MV-4-11 (cell line): Measurements from ENCODE around the gene GCK.

Experiments
- DNase-seq: peaks from one replicate; lab custom pipeline; 2025; lab: John Stamatoyannopoulos, UW

The GCK gene

DNA sequence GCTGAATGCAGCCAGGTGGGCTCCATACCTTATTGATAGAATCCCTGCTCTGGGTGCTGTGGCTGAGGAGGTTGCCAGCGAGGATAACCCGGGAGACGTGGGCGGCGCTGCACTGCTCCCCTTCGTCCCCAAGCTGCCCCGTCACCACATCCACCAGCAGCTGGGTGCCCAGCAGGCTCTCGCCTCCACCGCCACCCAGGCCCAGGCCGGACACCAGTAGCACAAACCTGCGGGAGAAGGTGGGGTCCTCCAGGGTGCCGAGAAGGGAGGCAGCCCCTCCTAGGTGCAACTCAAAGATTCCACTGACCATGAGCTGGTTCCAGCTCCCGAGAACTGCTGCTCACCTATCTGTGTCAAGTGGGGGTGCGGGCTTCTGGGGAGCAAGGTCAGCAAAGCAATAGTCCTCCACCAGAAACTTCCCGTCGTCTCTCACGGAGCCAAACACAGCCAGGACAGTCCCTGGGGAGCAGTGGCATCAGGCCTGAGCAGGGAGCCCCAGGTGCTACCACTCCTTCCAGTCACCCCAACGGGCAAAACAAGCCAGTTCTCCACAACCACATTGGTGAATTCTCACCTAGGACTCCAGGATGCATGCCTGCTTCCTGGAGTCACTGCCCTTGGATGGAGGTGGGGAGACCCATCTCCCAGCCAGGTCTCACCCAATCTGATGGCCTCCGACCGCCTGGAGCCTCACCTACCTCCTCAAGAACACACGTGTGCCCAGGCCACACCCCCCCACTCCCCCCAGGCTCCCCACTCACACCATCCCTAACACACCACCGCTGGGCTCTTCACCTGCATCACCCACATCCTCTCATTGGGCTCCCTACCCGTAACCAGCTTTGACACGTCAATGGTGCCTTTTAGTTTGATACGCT, 72.2 kb downstream of the GCK start:
- no peak for DNase-seq

DNA sequence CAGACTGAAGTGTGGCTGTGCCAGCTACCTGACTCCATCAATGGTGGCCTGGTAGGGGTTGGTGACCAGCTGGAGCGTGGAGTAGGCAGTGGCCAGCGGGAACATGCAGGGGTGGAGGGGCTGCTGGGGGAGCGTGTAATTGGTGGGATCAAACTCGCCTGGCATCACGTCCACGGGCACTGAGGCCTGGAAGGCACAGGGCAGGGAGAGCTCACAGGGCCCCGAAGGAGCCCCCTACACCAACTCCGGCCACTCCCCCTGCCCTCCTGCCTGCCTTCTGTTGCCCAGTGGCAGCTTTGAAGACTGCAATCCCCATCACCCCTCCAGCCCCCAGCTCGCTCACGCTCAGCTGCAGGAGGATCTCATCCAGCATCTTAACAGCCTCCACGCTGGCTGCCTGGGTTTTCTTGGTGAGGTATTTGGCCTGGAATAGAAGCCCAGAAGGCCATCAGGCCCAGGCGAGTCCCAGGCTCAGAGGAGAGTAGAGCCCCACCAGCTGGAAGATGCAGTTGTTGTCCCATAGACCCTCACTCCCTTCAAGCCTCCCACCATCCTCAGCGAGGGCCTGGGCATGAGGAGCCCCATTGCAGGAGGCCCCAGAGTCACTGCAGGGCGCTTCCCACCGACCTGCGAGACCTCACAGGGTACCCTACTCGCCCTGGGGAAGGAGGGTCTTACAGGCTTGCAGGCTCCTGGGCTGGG, 73.0 kb downstream of the GCK start:
- no peak for DNase-seq

DNA sequence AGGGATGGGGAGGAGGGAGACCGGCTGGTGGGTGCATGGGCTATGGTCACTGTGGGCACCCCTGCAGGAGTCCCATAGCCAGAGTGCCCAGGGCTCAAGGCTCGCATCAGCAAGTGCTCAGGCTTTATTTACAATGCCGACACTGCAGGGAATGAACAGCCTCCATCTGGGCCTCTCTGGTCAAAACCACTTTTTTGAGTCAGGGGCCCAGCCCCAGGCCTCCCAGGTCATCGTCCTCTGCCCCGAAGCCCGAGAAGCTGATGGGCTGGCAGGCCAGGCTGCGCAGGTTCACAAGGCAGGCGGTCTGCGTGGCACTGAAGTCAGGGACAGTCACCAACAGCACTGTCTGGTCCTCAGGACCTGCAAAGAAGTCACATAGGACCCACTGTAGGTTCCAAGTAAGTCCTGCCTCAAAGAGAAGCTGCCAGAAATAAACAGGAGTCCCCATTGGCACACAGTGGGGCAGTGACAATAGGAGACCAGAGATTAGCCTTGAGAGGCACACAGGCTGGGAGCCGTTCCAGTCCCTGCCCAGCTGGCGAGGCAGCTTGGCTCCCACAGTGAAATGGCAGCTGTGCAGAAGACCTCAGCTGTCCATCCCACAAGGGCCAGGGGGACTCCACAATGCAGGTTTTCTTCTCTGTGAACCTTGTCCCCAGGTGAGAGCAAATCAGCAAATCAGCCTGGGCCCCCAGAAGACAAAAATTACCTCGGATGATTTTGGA, 74.5 kb downstream of the GCK start:
- no peak for DNase-seq

DNA sequence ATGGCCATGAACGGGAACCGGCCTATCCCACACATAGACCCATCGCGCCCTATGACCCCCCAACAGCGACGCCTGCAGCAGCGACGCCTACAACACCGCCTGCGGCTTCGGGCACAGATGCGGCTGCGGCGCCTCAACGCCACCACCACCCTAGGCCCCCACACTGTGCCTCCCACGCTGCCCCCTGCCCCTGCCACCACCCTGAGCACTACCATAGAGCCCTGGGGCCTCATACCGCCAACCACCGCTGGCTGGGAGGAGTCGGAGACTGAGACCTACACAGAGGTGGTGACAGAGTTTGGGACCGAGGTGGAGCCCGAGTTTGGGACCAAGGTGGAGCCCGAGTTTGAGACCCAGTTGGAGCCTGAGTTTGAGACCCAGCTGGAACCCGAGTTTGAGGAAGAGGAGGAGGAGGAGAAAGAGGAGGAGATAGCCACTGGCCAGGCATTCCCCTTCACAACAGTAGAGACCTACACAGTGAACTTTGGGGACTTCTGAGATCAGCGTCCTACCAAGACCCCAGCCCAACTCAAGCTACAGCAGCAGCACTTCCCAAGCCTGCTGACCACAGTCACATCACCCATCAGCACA, 75.4 kb downstream of the GCK start:
- no peak for DNase-seq

DNA sequence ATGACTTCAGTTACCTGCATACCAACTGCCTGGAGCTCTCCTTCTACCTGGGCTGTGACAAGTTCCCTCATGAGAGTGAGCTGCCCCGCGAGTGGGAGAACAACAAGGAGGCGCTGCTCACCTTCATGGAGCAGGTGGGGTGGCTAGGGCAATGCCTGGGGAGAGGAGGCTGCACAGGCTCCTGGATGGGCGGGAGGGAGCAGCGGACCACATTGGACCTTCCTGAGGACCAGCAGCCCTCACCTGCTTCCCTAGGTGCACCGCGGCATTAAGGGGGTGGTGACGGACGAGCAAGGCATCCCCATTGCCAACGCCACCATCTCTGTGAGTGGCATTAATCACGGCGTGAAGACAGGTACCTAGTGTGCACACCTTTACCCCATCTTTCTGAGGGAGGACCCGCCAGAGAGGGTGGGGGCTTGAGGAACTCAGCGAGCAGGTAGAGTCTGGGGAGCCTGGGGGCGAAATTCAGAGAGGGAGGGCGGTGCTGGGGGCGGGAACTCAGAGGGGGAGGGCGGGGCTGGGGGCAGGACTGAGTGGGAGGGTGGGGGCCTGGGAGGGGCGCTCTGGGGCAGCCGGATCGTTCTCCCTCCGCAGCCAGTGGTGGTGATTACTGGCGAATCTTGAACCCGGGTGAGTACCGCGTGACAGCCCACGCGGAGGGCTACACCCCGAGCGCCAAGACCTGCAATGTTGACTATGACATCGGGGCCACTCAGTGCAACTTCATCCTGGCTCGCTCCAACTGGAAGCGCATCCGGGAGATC, 76.1 kb downstream of the GCK start:
- no peak for DNase-seq

DNA sequence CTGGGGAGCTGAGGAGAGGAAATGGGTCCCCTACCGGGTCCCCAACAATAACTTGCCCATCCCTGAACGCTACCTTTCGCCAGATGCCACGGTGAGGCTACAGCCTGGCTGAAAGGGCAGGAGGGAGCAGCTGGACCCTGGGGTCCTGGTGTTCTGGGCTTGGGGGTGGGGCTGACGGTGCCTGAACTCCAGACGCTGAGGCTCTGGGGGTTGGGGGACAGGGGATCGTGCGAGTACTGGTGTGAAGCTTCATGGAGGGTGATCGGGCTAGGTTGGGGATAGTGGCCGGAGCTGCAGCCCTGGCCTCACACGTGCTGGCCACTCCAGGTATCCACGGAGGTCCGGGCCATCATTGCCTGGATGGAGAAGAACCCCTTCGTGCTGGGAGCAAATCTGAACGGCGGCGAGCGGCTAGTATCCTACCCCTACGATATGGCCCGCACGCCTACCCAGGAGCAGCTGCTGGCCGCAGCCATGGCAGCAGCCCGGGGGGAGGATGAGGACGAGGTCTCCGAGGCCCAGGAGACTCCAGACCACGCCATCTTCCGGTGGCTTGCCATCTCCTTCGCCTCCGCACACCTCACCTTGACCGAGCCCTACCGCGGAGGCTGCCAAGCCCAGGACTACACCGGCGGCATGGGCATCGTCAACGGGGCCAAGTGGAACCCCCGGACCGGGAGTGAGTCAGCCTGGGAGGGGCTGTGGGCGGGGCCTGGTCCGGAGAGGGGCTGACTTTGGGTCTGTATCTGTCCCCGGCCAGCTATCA, 76.8 kb downstream of the GCK start:
- DNase-seq: no peak

DNA sequence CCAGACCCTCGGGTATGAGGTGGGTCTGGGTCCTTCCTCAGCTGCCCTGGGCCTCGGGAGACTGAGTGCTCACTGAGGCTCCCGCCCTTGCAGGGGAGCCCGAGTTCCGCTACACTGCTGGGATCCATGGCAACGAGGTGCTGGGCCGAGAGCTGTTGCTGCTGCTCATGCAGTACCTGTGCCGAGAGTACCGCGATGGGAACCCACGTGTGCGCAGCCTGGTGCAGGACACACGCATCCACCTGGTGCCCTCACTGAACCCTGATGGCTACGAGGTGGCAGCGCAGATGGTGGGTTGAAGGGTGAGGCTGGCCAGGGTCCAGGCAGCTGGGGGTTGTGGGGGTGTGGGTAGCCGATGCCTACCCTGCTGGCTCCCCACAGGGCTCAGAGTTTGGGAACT, 77.5 kb downstream of the GCK start:
- no peak for DNase-seq

DNA sequence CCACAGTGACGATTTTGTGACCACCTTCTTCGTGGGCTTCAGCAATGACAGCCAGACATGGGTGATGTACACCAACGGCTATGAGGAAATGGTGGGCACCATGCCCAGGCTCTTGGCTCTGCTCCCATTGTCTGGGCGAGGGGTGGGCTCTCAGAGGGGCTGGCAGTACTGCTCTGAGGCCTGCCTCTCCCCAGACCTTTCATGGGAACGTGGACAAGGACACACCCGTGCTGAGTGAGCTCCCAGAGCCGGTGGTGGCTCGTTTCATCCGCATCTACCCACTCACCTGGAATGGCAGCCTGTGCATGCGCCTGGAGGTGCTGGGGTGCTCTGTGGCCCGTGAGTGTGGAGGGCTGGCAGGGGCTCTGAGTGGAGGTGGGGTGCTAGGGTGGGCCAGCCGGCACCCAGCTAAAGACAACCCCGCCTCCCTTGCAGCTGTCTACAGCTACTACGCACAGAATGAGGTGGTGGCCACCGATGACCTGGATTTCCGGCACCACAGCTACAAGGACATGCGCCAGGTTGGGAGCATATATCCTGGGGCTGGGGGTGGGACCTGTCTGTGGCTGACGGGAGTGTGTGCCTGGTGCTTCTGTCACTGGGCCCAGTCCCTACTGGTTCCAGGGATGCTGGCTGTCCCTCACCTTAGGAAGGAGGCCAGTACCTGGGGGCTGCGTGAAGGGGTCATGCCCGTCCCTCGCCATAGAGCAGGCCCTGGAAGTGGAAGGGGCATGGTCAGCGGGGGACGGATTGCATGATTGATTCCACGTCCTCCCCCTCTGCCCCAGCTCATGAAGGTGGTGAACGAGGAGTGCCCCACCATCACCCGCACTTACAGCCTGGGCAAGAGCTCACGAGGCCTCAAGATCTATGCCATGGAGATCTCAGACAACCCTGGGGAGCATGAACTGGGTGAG, 78.3 kb downstream of the GCK start:
- no peak for DNase-seq

DNA sequence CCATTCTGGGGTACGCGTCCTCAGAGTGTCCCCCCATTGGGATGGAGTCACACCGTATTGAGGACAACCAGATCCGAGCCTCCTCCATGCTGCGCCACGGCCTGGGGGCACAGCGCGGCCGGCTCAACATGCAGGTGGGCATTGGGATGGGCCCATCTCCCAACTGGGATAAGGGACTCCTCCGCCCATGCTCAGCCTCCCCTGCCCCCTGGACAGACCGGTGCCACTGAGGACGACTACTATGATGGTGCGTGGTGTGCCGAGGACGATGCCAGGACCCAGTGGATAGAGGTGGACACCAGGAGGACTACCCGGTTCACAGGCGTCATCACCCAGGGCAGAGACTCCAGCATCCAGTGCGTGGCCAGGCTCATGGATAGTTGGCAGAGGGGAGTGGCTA, 79.2 kb downstream of the GCK start:
- DNase-seq: no peak

DNA sequence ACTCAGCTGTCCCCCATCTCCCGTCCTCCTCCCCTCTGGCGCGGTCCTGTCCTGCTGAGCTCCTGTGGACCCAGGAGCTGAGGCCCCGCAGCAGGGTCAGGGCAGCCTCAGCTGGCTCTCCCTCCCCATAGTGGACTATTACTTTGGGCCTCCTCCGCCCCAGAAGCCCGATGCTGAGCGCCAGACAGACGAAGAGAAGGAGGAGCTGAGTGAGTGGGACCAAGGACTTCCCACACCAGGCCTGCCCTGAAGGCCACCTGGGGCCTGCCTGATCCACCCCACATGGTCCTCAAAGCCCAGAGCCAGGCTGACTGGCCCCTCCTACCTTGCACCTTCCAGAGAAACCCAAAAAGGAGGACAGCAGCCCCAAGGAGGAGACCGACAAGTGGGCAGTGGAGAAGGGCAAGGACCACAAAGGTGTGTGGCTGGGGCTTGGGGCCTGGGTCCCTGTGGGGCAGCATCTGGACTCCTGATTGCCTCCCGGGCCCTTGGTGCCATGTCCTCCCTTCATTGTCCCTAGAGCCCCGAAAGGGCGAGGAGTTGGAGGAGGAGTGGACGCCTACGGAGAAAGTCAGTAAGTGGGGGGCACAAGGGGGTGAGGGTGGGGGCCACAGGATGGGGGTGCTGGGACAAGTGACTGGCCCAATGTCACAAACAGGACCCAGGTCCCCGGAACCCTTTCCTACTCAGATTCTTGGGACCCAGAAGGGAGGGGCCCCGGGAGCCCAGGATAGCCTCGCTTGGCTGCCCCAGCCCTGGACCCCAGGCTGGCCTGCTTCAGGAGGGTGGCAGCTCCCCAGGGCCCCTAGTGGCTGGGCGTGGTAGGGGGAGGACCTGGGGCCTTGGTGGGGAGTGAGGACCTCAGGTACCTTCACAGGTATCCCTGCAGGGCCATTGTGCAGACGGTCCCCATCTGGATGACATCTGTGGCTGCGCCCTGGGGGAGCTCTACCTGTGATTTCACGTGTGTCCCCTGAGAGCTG, 80.2 kb downstream of the GCK start:
- DNase-seq: no peak

DNA sequence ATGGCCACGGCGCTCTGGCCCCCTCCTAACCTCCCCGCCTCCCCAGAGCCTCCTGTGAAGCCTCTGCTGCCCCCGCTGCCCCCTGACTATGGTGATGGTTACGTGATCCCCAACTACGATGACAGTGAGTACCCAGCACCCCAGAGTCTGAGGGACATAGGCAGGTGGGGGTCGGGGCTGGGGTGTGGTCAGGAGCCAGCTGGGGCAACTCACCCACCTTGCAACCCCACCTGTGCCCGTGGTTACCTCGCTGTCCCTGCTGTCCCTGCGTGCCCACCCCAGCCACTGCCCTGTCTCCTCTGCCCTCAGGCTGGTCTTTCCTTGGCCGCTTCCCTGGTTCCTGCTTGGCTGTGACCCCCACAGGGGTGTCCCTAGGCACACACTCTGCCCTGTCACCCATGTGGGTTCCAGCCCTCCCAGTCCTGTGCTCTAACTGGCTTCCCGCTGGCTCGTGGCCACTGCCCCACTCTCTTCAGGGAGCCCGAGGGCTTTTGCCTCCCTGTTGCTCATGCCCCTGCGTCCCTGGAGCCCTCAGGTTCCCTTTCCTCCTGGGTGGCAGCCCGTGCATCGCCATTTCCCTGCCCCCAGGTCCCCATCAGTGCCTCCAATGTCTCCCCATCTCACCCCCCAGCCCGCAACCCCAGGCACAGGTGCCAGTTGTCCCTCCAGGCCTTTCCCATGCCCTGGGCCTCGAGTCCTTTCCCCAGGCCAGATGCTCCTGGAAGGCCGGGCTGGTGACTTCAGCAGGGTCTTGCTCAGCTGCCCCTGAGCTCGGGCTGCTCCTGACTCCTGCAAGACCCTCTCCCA, 81.1 kb downstream of the GCK start:
- DNase-seq: no peak

DNA sequence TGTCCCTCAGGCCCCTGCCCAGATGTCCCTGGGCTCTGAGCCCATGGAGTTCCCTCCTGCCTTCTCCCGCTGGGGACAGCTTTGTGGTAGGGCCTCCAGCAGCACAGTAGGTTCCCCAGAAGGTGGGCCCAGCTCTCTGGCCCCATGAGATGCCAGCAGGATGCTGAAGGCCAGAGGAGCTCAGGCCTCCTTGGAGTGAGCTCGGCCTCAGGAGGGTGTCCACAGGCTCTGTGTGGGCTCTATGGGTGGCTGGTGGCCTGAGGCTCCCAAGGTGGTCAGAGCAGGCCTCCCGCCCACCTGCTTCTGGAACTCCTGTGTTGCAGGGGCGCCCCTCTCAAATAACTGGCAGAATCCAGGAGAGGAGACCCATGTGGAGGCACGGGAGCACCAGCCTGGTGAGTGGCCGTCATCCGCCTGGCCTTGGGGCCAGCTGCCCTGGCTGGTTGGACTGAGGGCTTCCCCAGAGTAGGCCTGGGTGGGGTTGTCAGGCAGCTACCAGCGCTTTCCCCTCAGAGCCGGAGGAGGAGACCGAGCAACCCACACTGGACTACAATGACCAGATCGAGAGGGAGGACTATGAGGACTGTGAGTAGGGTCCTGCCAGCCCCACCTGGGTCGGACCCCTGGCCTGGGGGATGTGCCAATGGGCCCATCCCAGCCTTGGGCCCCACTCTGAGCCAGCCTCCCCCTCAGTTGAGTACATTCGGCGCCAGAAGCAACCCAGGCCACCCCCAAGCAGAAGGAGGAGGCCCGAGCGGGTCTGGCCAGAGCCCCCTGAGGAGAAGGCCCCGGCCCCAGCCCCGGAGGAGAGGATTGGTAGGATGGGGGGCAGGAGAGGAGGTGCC, 81.9 kb downstream of the GCK start:
- DNase-seq: no peak

DNA sequence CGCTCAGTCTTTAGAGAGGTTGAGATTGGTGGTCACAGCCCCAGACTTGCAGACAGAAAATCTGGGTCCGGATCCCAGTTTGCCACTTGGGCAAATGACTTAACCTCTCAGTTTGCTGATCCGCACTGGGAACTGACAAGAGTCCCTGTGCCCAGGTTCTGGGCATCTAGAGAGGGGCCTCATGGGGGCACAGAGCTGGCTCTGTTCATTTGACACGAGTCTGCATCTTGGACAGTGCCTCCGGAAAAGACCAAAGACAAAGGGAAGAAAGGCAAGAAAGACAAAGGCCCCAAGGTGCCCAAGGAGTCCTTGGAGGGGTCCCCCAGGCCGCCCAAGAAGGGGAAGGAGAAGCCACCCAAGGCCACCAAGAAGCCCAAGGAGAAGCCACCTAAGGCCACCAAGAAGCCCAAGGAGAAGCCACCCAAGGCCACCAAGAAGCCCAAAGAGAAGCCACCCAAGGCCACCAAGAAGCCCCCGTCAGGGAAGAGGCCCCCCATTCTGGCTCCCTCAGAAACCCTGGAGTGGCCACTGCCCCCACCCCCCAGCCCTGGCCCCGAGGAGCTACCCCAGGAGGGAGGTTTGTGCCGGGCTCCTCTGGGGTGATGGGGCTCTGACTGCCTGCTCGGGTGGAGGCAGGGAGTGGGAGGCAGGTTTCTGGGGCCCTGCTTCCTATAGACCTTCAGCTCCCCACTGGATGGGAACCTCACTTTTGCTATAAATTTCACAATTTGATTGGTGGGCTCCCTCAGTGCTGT, 82.8 kb downstream of the GCK start:
- no peak for DNase-seq

DNA sequence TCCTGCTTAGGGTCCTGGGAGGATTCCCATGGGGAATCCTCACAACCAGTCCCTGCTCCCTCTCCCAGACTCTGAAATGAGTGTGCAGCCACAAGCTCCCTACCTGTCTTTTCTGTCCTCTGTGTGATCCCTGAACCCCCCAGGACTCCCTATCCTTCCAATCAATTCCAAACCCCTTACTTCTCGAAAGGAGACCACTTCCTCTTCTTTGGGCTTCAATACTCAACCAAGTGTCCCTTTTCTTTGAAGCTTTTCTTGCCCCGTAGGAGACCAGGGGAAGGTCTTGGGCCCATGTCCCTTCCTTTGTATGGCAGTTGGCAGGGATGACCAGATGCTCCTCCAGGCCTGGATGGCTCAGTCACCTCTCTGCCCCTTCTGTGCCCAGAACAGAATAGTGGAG, 83.4 kb downstream of the GCK start:
- peak; percentile 29 for DNase-seq

DNA sequence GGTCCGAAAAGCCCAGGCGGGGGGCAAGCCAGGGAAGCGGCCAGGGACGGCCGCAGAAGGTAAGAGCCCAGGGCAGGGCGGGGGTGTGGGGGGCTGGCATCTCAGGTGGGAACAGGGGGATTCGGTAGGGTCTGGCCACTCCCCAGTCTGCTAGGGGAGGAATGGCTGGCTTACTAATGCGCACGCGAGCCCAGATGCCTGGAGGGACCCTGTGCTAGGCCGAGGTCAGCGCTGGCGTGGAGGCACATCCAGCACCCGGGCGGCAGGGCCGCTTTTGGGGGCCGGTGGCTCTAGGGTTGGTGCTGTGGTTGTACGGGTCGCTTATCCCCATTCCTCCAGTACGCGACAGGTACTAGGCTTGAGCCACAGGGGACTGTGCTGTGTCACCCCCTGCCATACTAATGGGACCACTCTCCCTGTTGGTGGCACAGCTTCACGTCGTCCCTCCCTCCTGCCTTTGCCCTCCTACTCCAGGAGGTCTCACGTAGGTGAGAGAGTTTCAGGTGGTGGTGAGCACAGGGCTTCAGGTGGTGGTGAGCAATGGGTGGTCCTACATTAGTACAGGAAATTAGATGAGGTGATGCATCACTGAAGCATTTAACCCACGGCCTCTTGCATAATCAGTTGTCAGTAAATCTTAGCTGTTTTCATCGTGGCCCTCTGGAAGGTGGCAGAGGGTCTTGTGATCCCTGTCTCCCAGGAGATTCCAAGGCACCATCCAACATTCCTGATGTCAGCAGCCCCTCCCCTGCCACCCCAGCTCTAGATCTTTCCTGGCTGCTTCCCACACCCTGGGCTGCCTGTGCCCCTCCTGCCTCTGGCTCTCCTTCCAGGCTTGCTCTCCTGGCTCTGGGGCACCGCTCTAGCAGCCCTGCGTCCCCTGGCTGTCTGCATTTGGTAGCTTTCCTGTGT, 84.1 kb downstream of the GCK start:
- DNase-seq: no peak
